GM12872 (cell line): ENCODE data around the gene MGMT.

ENCODE experiments used
- CTCF ChIP-seq: IDR thresholded peaks from 3 replicates; pipeline ENCODE4 v1.5.1; 2011; ENCODE audit warnings: low read depth, mild to moderate bottlenecking, low read length, moderate library complexity; ENCODE audit not compliant: insufficient read depth

The MGMT gene

GRCh38 chr10:129655679-129656031 is 188.6 kb downstream of the MGMT start:
- no peak for TF ChIP-seq CTCF

- TF ChIP-seq CTCF = no peak
Measured at GRCh38 chr10:129656642-129657041, 189.6 kb downstream of the MGMT start.

- no peak for TF ChIP-seq CTCF
Measured at GRCh38 chr10:129657297-129658017, 190.4 kb downstream of the MGMT start.

GRCh38 chr10:129658376-129659072 is 191.5 kb downstream of the MGMT start:
- peak; percentile 23; the same call in 1 of the 3 replicates for TF ChIP-seq CTCF

- TF ChIP-seq CTCF = no peak
Measured at GRCh38 chr10:129659508-129660268, 192.6 kb downstream of the MGMT start.

- TF ChIP-seq CTCF = no peak
Measured at GRCh38 chr10:129660569-129660968, 193.5 kb downstream of the MGMT start.

- TF ChIP-seq CTCF = peak; percentile 10; the same call in 1 of the 3 replicates
Measured at GRCh38 chr10:129662426-129662825, 195.4 kb downstream of the MGMT start.
